H1 (cell line): ENCODE results near the gene ZNF618. TPM values are rescaled to one million over a fixed set of nuclear protein-coding genes. Genes with fewer than 3 reads are reported as not detected.

Experiments
- CTCF ChIA-PET: fragments of 300-600 bp; sonication (Branson Sonifier 250); formaldehyde crosslinking; loops from one replicate; lab custom pipeline; 2021; ENCODE audit not compliant: partially characterized antibody; lab: Charles Lee
- POLR2A ChIA-PET: fragments of 300-600 bp; sonication (Branson Sonifier 250); formaldehyde crosslinking; loops from one replicate; lab custom pipeline; 2021; ENCODE audit warnings: inconsistent platforms; ENCODE audit not compliant: partially characterized antibody; lab: Charles Lee
- DNase-seq, 2 experiments: peaks; one replicate each; pipeline versions ENCODE4 v3.0.0 to v3.0.0-alpha.2; 2010 to 2022; ENCODE audit warnings: low spot score in 2 of 2, low read depth in 1 of 2, mixed read lengths in 1 of 2
- FAIRE-seq: peaks from 2 replicates; lab custom pipeline; 2011; peaks lifted over from hg19 to GRCh38; lab: Jason Lieb, UNC
- H2AFZ ChIP-seq: 2 replicates; pipeline ENCODE4 v1.8.1; 2012; ENCODE audit warnings: low read length, inconsistent platforms
- H2AK5ac ChIP-seq: 2 replicates; pipeline ENCODE4 v1.6.1; 2013; ENCODE audit warnings: low read depth, low read length
- H2BK120ac ChIP-seq: replicated peaks from 2 replicates; pipeline ENCODE3; 2013; ENCODE audit warnings: low read depth, low read length, inconsistent platforms
- H2BK12ac ChIP-seq: 2 replicates; pipeline ENCODE4 v1.6.1; 2013; ENCODE audit warnings: low read depth, low read length
- H2BK15ac ChIP-seq: 2 replicates; pipeline ENCODE4 v1.6.1; 2013; ENCODE audit warnings: low read length
- H2BK20ac ChIP-seq: 2 replicates; pipeline ENCODE4 v1.6.1; 2013; ENCODE audit warnings: low read length
- H2BK5ac ChIP-seq: 2 replicates; pipeline ENCODE4 v1.6.1; 2013; ENCODE audit warnings: low read depth, low read length
- H3K14ac ChIP-seq: 2 replicates; pipeline ENCODE4 v1.6.1; 2013; ENCODE audit warnings: inconsistent platforms; ENCODE audit not compliant: insufficient read length
- H3K18ac ChIP-seq: 2 replicates; pipeline ENCODE4 v1.6.1; 2013; ENCODE audit warnings: low read length; ENCODE audit errors: extremely low read depth
- H3K23ac ChIP-seq: 2 replicates; pipeline ENCODE4 v1.6.1; 2013; ENCODE audit warnings: inconsistent platforms; ENCODE audit not compliant: insufficient read length
- H3K23me2 ChIP-seq: 2 replicates; pipeline ENCODE4 v1.6.1; 2013; ENCODE audit warnings: low read depth, low read length
- H3K27ac ChIP-seq: 2 replicates; pipeline ENCODE4 v1.6.1; 2011; ENCODE audit warnings: low read depth, low read length, inconsistent platforms
- H3K27me3 ChIP-seq, 4 experiments: replicated peaks in 1 of 4; 1 replicate in 1 of 4; 2 replicates in 3 of 4; pipeline versions ENCODE4 v1.6.1 to v1.8.1; 2011 to 2013; ENCODE audit warnings: low read length in 3 of 4, mild to moderate bottlenecking in 3 of 4, inconsistent platforms in 2 of 4, mixed read lengths in 2 of 4, moderate library complexity in 1 of 4; ENCODE audit not compliant: control insufficient read depth in 3 of 4, insufficient read depth in 3 of 4; ENCODE audit errors: extremely low read depth in 1 of 4
- H3K36me3 ChIP-seq, 4 experiments: 2 replicates each; pipeline versions ENCODE4 v1.6.1 to v1.8.1; 2011 to 2013; ENCODE audit warnings: mild to moderate bottlenecking in 4 of 4, low read length in 3 of 4, moderate library complexity in 2 of 4, control low read depth in 1 of 4, inconsistent platforms in 1 of 4; ENCODE audit not compliant: insufficient read depth in 4 of 4, control insufficient read depth in 2 of 4
- H3K4ac ChIP-seq: replicated peaks from 2 replicates; pipeline ENCODE3; 2013; ENCODE audit warnings: low read length, low read depth, mixed read lengths, inconsistent platforms; ENCODE audit not compliant: insufficient read length
- H3K4me1 ChIP-seq, 4 experiments: replicated peaks in 1 of 4; 1 replicate in 1 of 4; 2 replicates in 3 of 4; pipeline versions ENCODE4 v1.6.1 to v1.8.1; 2011 to 2013; ENCODE audit warnings: low read length in 3 of 4, inconsistent platforms in 2 of 4, mixed read lengths in 1 of 4; ENCODE audit not compliant: insufficient read depth in 4 of 4, control insufficient read depth in 3 of 4
- H3K4me2 ChIP-seq, 2 experiments: 2 replicates each; pipeline versions ENCODE4 v1.6.1 to v1.8.1; 2011 to 2013; ENCODE audit warnings: low read depth in 2 of 2, low read length in 2 of 2, control low read depth in 1 of 2, inconsistent platforms in 1 of 2, mild to moderate bottlenecking in 1 of 2; ENCODE audit not compliant: insufficient read depth in 1 of 2
- H3K4me3 ChIP-seq, 4 experiments: fragments of 200-600, 300-600 bp in 1 of 4; sonication (generic), shearing (Covaris generic), sonication (Bioruptor Twin) in 1 of 4; 2 replicates each; pipeline versions ENCODE4 v1.5.1 to v1.8.1; 2011 to 2016; ENCODE audit warnings: low read length in 4 of 4, low read depth in 3 of 4, control low read depth in 2 of 4, inconsistent platforms in 2 of 4, mild to moderate bottlenecking in 2 of 4, mixed read lengths in 1 of 4, moderate library complexity in 1 of 4; ENCODE audit not compliant: insufficient read depth in 2 of 4; ENCODE audit errors: extremely low read depth in 1 of 4
- H3K56ac ChIP-seq: replicated peaks from 2 replicates; pipeline ENCODE3; 2013; ENCODE audit warnings: low read depth, mild to moderate bottlenecking, mixed read lengths, low read length, inconsistent platforms; ENCODE audit not compliant: insufficient read length
- H3K79me1 ChIP-seq: 2 replicates; pipeline ENCODE4 v1.6.1; 2013; ENCODE audit warnings: low read depth, low read length, control low read depth
- H3K79me2 ChIP-seq, 2 experiments: 2 replicates each; pipeline versions ENCODE4 v1.6.1 to v1.8.1; 2012 to 2013; ENCODE audit warnings: low read length in 2 of 2, mild to moderate bottlenecking in 2 of 2, inconsistent platforms in 1 of 2; ENCODE audit not compliant: insufficient read depth in 2 of 2, control insufficient read depth in 1 of 2
- H3K9ac ChIP-seq, 4 experiments: replicated peaks in 1 of 4; 1 replicate in 1 of 4; 2 replicates in 3 of 4; pipeline versions ENCODE4 v1.6.1 to v1.8.1; 2011 to 2013; ENCODE audit warnings: low read depth in 3 of 4, low read length in 3 of 4, control low read depth in 2 of 4, mild to moderate bottlenecking in 2 of 4, moderate library complexity in 2 of 4, inconsistent platforms in 1 of 4; ENCODE audit errors: extremely low read depth in 1 of 4
- H3K9me3 ChIP-seq, 2 experiments: 2 replicates each; pipeline versions ENCODE4 v1.6.1 to v1.8.1; 2012 to 2013; ENCODE audit warnings: mild to moderate bottlenecking in 2 of 2, moderate library complexity in 2 of 2, control low read depth in 1 of 2, inconsistent platforms in 1 of 2, low read depth in 1 of 2, low read length in 1 of 2, mixed read lengths in 1 of 2; ENCODE audit not compliant: insufficient read depth in 2 of 2
- H4K20me1 ChIP-seq, 2 experiments: replicated peaks in 1 of 2; 2 replicates each; pipeline versions ENCODE3 to v1.8.1; 2011 to 2013; ENCODE audit warnings: inconsistent platforms in 2 of 2, low read length in 2 of 2, mild to moderate bottlenecking in 1 of 2; ENCODE audit not compliant: insufficient read depth in 2 of 2, control insufficient read depth in 1 of 2
- H4K5ac ChIP-seq: 2 replicates; pipeline ENCODE4 v1.6.1; 2013; ENCODE audit warnings: low read length, low read depth, mixed read lengths, inconsistent platforms; ENCODE audit not compliant: insufficient read length
- H4K8ac ChIP-seq: 2 replicates; pipeline ENCODE4 v1.8.0; 2013; ENCODE audit warnings: mild to moderate bottlenecking, moderate library complexity, low read length, inconsistent platforms; ENCODE audit not compliant: insufficient read depth; ENCODE audit errors: extremely low read depth
- H4K91ac ChIP-seq: replicated peaks from 2 replicates; pipeline ENCODE3; 2013; ENCODE audit warnings: low read length, mixed read lengths, inconsistent platforms; ENCODE audit not compliant: insufficient read length
- ATF2 ChIP-seq: IDR thresholded peaks from 2 replicates; pipeline ENCODE4 v1.6.1; 2012; ENCODE audit warnings: low read length, inconsistent platforms
- BCL11A ChIP-seq, 2 experiments: IDR thresholded peaks; one replicate each; pipeline ENCODE4 v1.6.1; 2011; ENCODE audit warnings: low read depth in 2 of 2, low read length in 2 of 2, mild to moderate bottlenecking in 2 of 2
- CBX8 ChIP-seq: fragments of 300-800, 300-1000 bp; sonication (generic); IDR thresholded peaks from 2 replicates; pipeline ENCODE4 v1.7.1; 2016; ENCODE audit warnings: low read depth, low read length, borderline replicate concordance
- NANOG ChIP-seq: IDR thresholded peaks from 2 replicates; pipeline ENCODE4 v1.6.1; 2011; ENCODE audit warnings: low read length, low read depth, mild to moderate bottlenecking, inconsistent platforms; ENCODE audit not compliant: insufficient read depth, poor library complexity, severe bottlenecking
- POU5F1 ChIP-seq: IDR thresholded peaks from 2 replicates; pipeline ENCODE4 v1.6.1; 2011; ENCODE audit warnings: low read depth, mild to moderate bottlenecking, low read length, moderate library complexity
- RBBP5 ChIP-seq: IDR thresholded peaks from 2 replicates; pipeline ENCODE4 v1.7.1; 2012; ENCODE audit warnings: low read depth, mild to moderate bottlenecking, inconsistent platforms, low read length, moderate library complexity, borderline replicate concordance
- RXRA ChIP-seq: IDR thresholded peaks from 2 replicates; pipeline ENCODE4 v1.6.1; 2011; ENCODE audit warnings: low read depth, mild to moderate bottlenecking, low read length, moderate library complexity; ENCODE audit not compliant: insufficient read depth
- SIRT6 ChIP-seq: IDR thresholded peaks from one replicate; pipeline ENCODE4 v1.7.1; 2012; ENCODE audit warnings: low read length, inconsistent platforms
- SP1 ChIP-seq: IDR thresholded peaks from 2 replicates; pipeline ENCODE4 v1.6.1; 2011; ENCODE audit warnings: low read depth, low read length
- SP2 ChIP-seq: IDR thresholded peaks from 2 replicates; pipeline ENCODE4 v1.6.1; 2012; ENCODE audit warnings: mild to moderate bottlenecking, low read length, inconsistent platforms
- SP4 ChIP-seq: IDR thresholded peaks from 2 replicates; pipeline ENCODE4 v1.6.1; 2012; ENCODE audit warnings: low read length, inconsistent platforms
- TCF12 ChIP-seq: IDR thresholded peaks from 2 replicates; pipeline ENCODE4 v1.6.1; 2011; ENCODE audit warnings: low read depth, mild to moderate bottlenecking, low read length
- WGBS, 2 experiments: shearing (Covaris generic) in 1 of 2; methylation state at CpG; one replicate each; pipeline versions ENCODE4 v1.1.6 to v1.1.7; 2013 to 2015; ENCODE audit warnings: low lambda C conversion rate in 2 of 2, mixed read lengths in 2 of 2, inconsistent platforms in 1 of 2, low coverage in 1 of 2, missing lambda C conversion rate in 1 of 2; ENCODE audit not compliant: insufficient replicate concordance in 2 of 2, insufficient coverage in 1 of 2, insufficient read length in 1 of 2; ENCODE audit errors: extremely low coverage in 1 of 2, missing lambda C conversion rate in 1 of 2; 5-methylcytosine and 5-hydroxymethylcytosine counted together
- polyA plus RNA-seq, 7 experiments: library from polyadenylated mRNA; depleted of rRNA in 3 of 7; stranded (reverse) in 5 of 7; unstranded in 2 of 7; fragments of >200 nt in 5 of 7; fragments of 200-250 nt in 2 of 7; gene quantifications; 1 replicate in 5 of 7; 2 replicates in 1 of 7; 4 replicates in 1 of 7; pipeline versions ENCODE4 v1.2.1 to v1.2.3, GENCODE V29; 2011 to 2013; ENCODE audit warnings: missing spikeins in 2 of 7, mixed read lengths in 2 of 7
- total RNA-seq: library from RNA; stranded (reverse); fragmentation: NEBNext Ultra II Directional; extraction: Animal tissue kit (Norgen Biotek cat#: 25700); gene quantifications from 2 replicates; pipeline ENCODE4 v1.2.1, GENCODE V29; 2021

Gene ZNF618
- total and polyA plus RNA-seq, 2 of the 8 experiments (the other 6 are each of a cell fraction or from before 2014, with no cell fraction given): 9.6 to 28.5 TPM

GRCh38 chr9:113920872-113921271 is 44.8 kb downstream of the ZNF618 start:
- Histone ChIP-seq H3K79me1 (peaks cover 9% of the 10 kb centered on the region), H3K4ac (no peak overlapping the region), H3K56ac (no peak overlapping the region), H4K20me1 (peaks cover 0 to 2% of the 10 kb centered on the region in 2 experiments), H2BK120ac (no peak overlapping the region), H3K79me2 (peaks cover 0 to 18% of the 10 kb centered on the region in 2 experiments; a peak in 3 of 4 replicates), H4K91ac (no peak overlapping the region), H3K4me2 (no peak overlapping the region), H3K23ac (no peak overlapping the region), H3K9me3 (no peaks in the 10 kb centered on the region), H2BK12ac (no peak overlapping the region), H3K4me1 (no peaks in the 10 kb centered on the region), H2BK5ac (no peak overlapping the region), H3K27ac (no peak overlapping the region), H2AK5ac (no peak overlapping the region; the same call in 1 of the 2 replicates), H3K9ac (no peak overlapping the region), H3K4me3 (no peak overlapping the region), H3K27me3 (no peaks in the 10 kb centered on the region), H2AFZ (no peak overlapping the region), H4K8ac (no peak overlapping the region), H2BK15ac (no peak overlapping the region), H3K14ac (no peak overlapping the region), H2BK20ac (no peak overlapping the region), H3K23me2 (no peaks in the 10 kb centered on the region; the same call in 1 of the 2 replicates), H3K36me3 (no peaks in the 10 kb centered on the region; a peak in 1 of 8 replicates), H4K5ac (no peak overlapping the region), H3K18ac (no peak overlapping the region)
- TF ChIP-seq TCF12: no peak
- TF ChIP-seq POU5F1: no peak
- TF ChIP-seq RXRA: no peak
- no peak for TF ChIP-seq ATF2
- TF ChIP-seq SIRT6: no peak
- no peak for TF ChIP-seq NANOG
- TF ChIP-seq BCL11A (IDR thresholded peaks at IDR 0.05; ENCODE audit: low read depth in 2 of 2, low read length in 2 of 2): no peak
- TF ChIP-seq RBBP5: no peak
- no peak for TF ChIP-seq SP2
- TF ChIP-seq CBX8: no peak
- TF ChIP-seq SP1: no peak
- no peak for TF ChIP-seq SP4
- ChIA-PET POLR2A (no interaction called here), CTCF (no interaction called here)
- WGBS, 2 experiments: 88% methylated on average over 3 of the region's 3 CpGs; no CpG with 5 or more reads in 1 of the 2 experiments
- DNase-seq (peak in 1 of 2 experiments; percentile 14), FAIRE-seq (no peak)
